GM10266 (cell line): ENCODE results near the gene CYP2S1.
A peak's percentile ranks its signal among the peaks of the same experiment; 100 is the strongest.
"Not testable (repeated sequence)": the region's sequence is repeated elsewhere in the genome, so short reads cannot be mapped to it uniquely, and the experiment has no call there.

Experiments
- DNase-seq: peaks from one replicate; pipeline ENCODE4 v3.0.0; 2012; ENCODE audit errors: extremely low spot score
- CTCF ChIP-seq: IDR thresholded peaks from 2 replicates; pipeline ENCODE4 v1.5.1; 2012; ENCODE audit warnings: mild to moderate bottlenecking, low read depth; ENCODE audit not compliant: control insufficient read depth, insufficient read depth; ENCODE audit errors: missing control alignments

CYP2S1 gene

GRCh38 chr19:41161903-41162302 is 31.1 kb upstream of the CYP2S1 start:
- no peak for DNase-seq
- peak; percentile 25 for TF ChIP-seq CTCF

- TF ChIP-seq CTCF, result no peak
These were observed 25.8 kb upstream of the CYP2S1 start for GRCh38 chr19:41166944-41167804.

GRCh38 chr19:41172297-41173164 is 20.5 kb upstream of the CYP2S1 start:
- no peak for DNase-seq
- no peak for TF ChIP-seq CTCF

More at GRCh38 chr19:41166944-41167804, 25.8 kb upstream of the CYP2S1 start:
- DNase-seq, result no peak

- no peak for DNase-seq
- TF ChIP-seq CTCF, result no peak
These were observed 18.6 kb upstream of the CYP2S1 start for GRCh38 chr19:41174297-41174928.

GRCh38 chr19:41175801-41176777 is 16.9 kb upstream of the CYP2S1 start:
- DNase-seq, result no peak
- TF ChIP-seq CTCF, result no peak

- DNase-seq, result not testable (repeated sequence)
These were observed 12.8 kb upstream of the CYP2S1 start for GRCh38 chr19:41180173-41180572.
